GM21528 (cell line): ENCODE results near the gene AGPAT3.
"Not testable (repeated sequence)": the region's sequence is repeated elsewhere in the genome, so short reads cannot be mapped to it uniquely, and the experiment has no call there.

Experiments
- ATAC-seq: cut with Tn5 transposase; IDR thresholded peaks from one replicate; pipeline ENCODE4 v1.9.1; 2021; ENCODE audit warnings: mild to moderate bottlenecking, moderate library complexity; ENCODE audit not compliant: unreplicated experiment, low FRiP score

AGPAT3 gene

DNA sequence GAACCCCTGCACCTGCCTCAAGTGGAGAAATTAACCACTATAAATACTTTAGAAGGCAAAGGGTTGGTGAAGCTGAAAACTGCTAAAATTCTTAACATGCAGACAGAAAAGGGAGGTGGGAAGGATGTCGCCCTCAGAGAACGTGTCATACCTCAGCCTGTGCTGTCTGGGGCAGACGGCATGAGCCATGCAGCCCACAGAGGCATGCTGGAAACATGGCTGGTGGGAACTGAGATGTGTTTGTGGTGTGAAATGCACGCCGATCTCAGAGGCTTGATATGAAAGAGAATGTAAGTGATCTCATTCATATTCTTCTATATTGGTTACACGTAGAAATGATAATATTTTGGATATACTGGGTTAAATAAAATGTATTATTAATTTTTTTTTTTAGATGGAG is 16.3 kb downstream of the AGPAT3 start:
- no peak for ATAC-seq

DNA sequence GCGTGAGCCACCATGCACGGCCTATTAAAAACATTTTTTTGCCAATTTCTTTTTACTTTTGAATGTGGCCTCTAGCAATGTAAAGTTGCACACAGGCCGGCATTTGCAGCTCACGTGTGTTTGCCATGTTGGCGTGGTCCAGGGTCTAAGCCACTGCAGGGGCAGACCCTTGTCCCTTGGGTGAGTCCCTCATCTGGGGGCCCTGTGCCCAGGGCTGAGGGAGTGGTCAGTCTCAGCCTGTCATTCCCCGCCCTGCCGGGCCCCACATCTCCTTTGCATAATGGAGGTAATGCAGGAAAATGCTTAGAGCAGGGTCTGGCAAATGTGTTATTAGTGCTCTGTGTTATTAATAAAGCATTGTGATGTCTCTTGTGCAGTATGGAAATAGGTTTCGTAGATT is 16.9 kb downstream of the AGPAT3 start:
- no peak for ATAC-seq

DNA sequence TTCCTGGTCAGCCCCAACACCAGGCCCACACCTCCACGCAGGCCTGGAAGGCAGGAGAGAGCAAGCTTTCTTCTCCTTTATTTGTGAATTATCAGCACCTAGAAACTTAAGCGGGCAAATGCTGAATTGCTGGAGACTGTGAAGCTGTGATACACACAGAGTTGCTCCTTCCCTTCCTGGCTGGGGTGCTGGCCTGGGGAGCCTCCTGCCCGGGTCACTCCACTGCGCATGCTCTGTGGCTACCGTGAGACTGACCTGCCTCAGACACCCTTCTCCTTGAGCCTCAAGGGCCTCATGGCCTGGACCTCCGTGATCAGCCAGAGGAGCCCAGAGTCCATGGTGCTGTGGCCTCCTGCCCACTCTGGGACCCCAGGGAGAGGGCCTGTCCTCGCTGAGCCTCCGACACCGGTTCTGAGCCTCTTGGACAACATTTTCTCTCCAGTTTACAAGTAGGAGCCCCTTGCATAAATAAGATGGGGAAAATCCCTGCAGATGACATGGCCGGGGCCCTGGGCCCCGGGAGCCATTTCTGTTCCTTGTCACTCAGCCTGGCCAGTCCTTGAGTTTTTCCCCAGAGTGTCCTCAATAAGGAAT is 18.0 kb downstream of the AGPAT3 start:
- ATAC-seq = no peak

DNA sequence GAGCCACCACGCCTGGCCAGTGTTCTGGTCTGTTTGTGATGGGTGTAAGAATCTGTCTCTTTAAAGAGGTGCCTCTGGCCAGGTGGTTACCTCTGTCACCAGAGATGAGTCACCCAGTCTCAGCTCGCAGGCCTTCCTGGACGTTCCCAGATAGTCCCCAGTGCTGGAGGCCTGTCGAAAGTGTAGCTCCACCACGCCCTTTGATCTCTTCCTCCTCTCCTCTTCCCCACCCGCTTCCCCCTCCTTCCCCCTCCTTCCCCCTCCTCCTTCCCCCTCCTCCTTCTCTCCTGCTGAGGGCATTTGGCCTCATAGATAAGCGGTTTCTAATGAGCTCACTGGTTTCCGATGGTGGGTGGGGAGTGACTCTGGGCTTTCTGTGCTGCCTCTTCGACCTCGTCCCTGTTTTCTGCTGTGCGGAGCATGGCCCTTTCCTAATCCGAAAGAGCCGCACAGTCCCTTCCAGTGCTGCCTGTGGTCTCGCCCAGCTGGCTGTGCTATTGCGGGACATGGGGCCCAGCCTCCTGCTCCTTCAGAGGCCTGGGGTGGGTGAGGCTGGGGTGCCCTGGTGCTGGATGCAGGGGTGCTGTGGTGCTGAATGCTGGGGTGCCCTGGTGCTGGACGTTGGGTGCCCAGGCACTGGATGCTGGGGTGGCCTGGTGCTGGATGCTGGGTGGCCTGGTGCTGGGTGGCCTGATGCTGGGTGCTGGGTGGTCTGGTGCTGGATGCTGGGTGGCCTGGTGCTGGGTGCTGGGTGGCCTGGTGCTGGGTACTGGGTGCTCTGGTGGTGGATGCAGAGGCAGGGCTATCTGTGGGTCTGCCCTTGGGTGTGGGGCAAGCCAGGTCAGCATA is 19.2 kb downstream of the AGPAT3 start:
- ATAC-seq = no peak

DNA sequence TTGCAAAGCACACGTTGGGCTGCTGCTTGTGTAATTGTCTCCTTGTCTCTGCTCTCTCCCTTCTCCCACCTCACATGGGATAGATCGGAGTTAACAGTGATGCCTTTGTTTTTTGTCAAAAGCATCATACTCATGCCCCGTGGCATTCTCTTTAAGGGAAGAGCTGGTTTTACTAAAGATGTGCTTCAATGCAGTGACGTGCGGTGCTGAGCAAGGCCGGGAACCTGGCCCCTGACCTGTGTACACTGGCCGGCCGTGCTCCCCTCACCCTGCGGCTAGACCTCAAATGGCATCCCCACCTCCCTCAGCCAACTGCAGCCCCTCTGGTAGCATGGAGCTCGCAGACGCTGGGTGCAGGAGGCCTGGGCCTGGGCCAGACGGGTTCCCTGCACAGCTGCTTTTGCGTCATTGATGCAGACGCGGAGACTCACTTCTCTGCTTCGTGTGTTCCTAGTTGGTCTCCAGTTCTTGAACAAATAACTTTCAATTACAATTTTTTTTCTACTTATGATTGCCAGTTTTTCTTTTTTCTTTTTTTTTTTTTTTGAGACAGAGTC is 19.9 kb downstream of the AGPAT3 start:
- ATAC-seq = no peak

DNA sequence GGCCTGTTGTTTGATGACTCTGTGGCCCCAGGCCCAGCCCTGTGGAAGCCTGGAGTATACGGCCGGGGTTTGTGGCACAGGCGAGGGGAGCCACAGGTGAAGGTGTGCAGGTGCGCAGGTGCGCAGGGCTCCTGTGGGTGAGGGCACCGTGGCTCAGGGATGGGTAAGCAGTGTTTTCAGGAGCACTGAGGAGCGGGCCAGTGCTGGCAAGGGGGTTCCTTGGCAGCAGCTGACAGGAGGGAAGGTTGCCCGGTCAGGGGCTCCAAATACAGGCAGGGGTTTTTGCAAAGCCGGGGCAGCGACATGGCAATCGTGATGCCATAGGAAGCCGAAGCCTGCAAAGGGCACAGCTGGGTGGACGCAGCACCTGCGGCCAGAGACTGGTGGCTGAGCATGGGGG is 20.7 kb downstream of the AGPAT3 start:
- ATAC-seq = no peak

DNA sequence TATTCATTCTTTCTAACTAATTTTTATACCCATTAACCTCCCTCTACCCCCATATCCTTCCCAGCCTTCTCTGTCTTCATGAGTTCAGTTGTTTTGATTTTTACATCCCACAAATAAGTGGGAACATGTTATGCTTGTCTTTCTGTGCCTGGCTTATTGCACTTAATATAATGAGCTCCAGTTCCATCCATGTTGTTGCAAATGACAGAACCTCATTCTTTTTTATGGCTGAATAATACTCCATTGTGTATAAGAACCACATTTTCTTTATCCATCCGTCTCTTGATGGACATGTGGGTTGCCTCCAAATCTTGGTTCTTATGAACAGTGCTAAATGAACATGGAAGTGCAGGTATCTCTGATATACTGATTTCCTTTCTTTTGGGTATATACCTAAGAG is 21.5 kb downstream of the AGPAT3 start:
- no peak for ATAC-seq

DNA sequence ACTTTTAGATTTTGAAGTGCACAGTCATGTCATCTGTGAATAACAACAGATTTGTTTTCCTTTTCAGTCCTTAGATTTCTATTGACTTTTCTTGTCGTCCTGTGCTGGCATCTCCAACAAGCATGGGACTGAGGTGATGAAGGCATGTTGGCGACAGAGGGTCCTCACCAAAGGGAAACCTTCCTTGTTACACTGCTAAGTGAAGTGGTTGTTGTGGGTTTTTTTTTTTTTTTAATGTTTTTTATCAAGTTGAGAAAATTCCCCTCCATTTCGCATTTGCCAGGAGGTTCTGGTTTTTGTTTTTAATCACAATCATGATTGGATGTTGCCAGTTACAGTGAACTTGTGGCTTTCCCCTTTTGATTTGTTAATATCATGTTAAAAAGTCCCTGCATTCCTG is 24.0 kb downstream of the AGPAT3 start:
- ATAC-seq = no peak

DNA sequence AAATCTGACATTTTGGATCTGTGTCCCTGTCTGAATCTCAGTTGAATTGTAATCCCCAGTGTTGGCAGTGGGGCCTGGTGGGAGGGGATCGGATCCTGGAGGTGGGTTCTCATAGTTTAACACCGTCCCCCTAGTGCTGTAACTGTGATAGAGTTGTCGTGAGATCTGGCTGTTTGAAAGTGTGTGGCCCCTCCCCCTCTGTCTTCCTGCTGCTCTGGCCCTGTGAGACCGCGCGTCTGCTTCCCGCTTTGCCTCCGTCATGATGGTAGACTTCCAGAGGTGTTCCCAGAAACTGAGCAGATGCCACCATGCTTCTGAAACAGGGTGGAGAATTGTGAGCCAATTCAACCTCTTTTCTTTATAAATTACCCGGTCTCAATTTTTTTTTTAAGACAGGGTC is 25.0 kb downstream of the AGPAT3 start:
- no peak for ATAC-seq

DNA sequence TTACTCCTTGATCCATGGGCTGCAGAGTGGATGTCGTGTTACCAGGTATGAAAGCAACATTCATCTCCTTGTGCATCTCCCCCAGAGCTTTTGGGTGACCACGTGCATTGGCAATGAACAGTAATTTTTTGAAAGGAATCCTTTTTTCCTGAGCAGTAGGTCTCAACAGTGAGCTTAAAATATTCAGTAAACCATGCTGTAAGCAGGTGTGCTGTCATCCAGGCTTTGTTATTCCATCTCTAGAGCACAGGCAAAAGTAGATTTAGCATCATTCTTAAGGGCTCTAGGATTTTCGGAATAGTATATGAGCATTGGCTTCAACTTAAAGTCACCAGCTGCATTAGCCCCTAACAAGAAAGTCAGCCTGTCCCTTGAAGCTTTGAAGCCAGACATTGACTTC is 27.3 kb downstream of the AGPAT3 start:
- no peak for ATAC-seq

DNA sequence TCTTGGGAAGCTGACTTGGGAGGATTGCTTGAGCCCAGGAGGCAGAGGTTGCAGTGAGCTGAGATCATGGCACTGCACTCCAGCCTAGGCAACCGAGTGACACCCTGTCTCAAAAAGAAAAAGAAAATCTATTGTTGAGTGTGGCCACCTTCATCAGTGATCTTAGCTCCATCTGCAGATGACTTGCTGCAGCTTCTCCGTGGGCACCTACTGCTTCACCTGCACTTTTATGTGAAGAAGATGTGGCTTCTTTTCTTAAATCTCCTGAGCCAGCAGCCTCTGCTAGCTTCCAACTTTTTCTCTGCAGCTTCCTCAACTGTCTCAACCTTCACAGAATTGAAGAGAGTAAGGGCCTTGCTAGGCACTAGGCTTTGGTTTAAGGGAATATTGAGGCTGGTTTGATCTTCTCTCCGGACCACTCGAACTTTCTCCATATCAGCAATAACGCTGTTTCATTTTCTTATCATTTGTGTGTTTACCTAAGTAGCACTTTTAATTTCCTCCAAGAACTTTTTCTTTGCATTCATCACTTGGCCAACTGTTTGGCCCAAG is 28.0 kb downstream of the AGPAT3 start:
- no peak for ATAC-seq

DNA sequence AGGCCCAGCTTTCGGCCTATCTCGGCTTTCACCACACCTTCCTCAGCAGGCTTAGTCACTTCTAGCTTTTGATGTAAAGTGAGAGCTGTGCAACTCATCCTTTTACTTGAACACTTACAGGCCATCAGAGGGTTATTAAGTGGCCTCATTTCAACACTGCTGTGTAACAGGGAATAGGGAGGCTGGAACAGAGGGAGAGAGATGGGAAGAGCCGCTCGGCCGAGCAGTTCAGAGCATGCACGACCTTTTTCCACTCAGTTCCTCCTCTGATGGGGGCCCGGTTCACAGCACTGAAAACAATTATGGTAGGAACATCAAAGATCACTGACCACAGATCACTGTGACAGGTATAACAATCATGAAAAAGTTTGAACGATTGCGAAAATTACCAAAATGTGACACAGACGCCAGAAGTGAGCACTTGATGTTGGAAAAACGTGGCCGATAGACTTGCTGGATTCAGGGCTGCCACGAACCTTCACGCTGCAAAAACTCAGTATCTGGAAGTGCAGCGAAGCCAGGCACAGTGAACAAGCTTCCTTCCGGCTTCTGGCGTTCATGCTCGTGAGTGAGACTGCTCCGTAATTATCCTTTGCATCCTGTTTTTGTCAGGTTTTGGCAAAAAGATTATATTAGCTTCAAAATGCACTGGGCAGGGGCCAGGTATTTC is 28.6 kb downstream of the AGPAT3 start:
- ATAC-seq = no peak

DNA sequence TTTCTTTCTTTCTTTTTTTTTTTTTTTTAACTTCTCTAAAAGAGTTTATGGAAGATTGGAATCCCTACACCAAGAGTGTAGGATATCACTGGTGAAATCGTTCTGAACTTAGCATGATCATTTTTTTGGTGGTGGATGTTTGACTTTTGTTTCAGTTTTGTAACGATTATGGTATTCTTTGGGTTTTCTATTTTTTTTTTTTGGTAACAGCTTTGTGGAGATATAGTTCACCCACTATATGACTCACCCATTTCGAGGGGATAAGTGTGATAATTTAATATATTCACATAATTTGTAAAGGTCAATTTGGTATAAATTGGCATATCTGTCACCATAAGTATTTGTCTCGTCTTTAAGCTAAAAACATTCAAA is 29.2 kb downstream of the AGPAT3 start:
- ATAC-seq = no peak

DNA sequence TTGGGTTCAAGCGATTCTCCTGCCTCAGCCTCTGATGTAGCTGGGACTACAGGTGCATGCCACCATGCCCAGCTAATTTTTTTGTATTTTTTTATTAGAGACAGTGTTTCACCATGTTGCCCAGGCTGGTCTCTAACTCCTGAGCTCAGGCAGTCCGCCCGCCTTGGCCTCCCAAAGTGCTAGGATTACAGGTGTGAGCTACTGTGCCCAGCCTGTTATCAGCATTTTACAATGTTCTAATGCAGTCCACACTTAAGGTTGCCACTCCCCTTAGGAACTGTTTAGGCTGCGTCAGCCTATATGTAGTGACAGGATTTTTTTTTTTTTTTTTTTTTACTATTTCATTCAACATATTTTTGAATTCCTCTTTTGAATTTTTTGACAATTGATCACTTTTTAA is 30.2 kb downstream of the AGPAT3 start:
- no peak for ATAC-seq

DNA sequence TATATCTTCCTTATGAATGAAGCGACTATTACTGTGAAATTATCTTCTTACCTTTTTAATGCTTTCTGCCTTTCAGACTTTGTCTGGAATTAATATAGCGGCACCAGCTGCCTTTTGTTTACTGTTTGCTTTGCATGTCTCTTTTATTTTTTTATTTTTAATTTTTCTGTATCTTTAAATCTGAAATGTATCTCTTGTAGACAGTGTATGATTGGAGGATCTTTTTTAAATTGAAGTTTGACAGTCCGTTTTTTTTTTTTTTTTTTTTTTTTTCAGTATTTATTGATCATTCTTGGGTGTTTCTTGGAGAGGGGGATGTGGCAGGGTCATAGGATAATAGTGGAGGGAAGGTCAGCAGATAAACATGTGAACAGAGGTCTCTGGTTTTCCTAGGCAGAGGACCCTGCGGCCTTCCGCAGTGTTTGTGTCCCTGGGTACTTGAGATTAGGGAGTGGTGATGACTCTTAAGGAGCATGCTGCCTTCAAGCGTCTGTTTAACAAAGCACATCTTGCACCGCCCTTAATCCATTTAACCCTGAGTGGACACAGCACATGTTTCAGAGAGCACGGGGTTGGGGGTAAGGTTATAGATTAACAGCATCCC is 31.8 kb downstream of the AGPAT3 start:
- ATAC-seq = not testable (repeated sequence)

DNA sequence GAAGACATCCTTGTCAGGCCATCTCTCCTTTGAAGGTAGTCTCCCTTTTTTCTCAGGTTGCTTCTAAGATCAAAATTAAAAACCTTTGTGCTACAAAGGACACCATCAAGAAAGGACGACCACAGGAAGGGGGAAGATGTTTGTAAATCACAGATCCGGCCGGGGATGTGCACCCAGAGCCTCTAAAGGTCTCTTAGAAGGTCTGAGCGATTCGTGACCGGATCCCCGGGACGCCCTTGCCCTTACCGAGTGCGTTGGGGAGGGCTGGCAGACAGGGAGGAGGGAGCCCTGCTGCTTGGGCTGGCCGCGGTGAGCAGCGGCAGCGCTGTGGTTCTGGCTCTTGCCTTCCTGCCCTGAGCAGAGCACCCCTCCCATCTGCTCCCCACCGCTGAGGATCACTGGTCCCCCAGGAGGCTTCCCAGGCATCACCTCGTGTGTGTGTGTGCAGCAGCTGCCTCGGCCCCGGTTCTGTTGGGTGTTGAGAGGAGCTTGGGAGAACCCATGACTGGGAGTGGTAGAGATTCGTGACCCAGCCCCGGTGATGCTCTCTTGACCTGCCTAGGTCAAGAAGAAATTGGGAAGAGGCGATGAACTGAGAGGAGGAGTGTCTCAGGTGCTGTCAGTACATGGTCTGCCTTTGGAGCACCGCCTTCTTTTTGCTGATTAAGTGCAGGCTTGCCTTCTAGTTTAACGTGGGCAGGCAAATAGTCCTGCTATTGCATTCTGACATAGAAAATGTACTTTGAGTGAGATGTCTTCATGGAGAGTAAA is 34.5 kb downstream of the AGPAT3 start:
- ATAC-seq = no peak

DNA sequence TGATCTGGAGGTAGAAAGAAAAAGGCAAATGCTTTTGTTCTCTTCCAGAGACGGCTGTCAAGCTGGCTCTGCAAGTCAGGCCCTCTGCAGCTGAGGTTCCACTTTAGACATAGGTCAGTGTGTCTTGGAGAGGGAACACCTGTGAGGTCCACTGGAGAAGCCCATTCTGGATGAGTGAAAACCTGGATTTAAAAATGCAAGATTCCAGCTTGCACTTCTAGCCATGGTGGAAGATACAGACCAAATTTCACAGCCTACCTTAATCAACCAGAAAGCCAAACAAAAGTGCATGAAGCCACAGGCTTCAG is 35.0 kb downstream of the AGPAT3 start:
- no peak for ATAC-seq

DNA sequence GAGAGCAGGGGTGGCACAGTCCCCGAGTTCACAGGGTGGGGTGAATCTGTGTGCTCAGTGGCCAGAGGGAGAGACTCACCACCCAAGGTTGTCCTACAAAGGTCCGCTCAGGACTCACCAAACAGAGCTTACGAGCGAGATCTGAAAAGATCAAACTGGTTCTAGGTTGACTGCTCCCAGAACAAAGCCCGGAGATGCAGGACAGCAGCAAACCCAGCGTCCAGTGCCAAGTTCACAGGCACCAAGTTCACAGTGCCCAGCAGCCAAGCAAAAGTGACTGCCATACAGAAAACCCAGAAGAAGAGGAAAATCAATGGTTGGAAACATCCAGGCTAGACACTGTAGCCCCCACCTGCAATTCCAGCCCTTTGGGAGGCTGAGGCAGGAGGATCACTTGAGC is 35.7 kb downstream of the AGPAT3 start:
- no peak for ATAC-seq

DNA sequence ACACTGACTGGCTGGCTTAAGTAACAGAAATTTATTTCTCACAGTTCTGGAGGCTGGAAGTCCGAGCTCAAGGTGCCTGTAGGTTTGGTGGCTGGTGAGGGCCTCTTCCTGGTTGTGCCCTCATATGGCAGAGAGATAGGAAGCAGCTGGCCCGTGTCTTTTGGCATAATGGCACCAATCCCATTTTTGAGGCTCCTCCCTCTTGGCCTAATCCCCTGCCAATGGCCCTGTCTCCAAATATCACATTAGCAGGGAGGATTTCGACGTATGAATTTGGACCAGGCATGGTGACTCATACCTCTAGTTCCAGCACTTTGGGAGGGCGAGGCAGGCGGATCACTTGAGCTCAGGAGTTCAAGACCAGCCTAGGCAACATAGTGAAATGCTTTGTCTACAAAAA is 37.4 kb downstream of the AGPAT3 start:
- ATAC-seq = no peak

DNA sequence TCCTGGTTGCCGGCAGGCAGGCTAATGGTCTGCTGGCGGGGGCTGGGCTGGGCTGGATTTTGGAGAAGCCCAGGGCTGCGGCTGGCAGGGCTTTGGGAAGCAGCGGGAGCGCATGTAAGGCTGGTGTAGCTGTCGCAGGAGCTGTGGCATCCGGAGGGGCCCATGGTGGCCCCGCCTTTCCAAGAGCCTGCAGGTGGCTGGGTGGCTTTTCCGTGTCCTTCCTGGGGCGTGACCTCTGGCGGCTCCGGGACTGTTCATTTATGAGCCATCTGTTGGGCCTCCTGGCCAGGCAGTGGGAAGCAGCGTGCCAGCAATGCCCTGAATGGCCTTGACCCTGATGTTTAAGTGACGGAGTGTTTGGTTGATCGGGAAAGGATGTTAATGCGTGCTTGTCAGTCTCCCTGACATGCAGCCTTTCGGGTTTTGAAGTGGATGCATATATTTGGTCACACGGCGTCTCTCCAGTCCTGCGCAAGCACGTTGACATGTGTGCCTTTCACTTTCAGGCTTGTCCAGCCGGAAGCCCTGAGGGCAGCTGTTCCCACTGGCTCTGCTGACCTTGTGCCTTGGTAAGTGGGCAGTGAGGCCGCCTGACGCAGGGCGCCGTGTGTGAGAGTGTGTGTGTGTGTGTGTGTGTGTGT is 38.5 kb downstream of the AGPAT3 start:
- ATAC-seq = no peak
